HG02970 (cell line): ENCODE measurements around the gene HERPUD2.
"Not testable (repeated sequence)": the region's sequence is repeated elsewhere in the genome, so short reads cannot be mapped to it uniquely, and the experiment has no call there.

Experiments
- ATAC-seq: cut with Tn5 transposase; IDR thresholded peaks from one replicate; pipeline ENCODE4 v1.9.1; 2021; ENCODE audit warnings: mild to moderate bottlenecking, moderate library complexity, moderate number of reproducible peaks; ENCODE audit not compliant: unreplicated experiment, low FRiP score

The HERPUD2 gene

DNA sequence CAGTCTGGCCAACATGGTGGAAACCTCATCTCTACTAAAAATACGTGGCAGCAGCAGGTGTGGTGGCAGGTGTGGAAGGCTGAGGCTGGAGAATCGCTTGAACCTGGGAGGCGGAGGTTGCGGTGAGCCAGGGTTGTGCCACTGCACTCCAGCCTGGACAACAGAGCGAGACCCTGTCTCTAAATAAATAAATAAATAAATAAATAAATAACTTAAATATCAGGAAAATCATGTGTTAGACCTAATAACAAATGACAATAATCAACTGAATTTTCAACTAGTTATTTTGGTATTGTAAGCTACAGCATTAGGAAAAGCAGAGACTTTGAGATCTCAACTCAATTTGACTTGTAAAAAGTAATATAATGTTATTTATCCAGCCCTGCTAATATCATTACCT, 9.2 kb downstream of the HERPUD2 start:
- no peak for ATAC-seq

DNA sequence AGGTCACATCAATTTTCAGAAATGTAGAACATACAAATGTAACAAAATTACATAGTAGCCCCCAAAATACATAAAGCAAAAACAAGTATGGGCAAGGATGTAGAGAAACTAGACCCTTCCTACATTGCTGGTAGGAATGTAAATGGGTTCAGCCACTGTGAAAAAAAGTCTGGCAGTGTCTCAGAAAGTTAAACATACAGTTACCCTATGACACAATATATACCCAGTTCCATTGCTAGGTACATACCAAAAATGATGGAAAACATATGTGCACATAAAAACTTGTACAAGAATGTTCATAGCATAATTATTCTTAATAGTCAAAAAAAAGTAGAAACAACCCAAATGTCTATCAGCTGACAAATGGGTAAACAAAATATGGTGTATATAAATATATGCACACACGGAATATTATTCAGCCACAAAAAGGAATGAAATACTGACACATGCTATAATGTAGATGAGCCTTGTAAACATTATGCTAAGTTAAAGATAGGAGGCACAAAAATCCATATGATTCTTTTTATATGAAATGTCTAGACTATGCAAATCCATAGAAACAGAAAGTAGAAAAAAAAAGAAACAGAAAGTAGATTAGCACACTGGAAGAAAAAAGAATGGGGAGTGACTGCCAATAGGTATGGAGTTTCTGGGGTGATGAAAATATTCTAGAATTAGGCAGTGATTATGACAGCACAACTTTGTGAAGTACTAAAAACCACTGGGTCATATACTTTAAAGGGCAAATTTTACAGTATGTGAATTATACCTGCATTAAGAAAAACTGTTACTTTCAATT, 13.5 kb downstream of the HERPUD2 start:
- ATAC-seq: no peak

DNA sequence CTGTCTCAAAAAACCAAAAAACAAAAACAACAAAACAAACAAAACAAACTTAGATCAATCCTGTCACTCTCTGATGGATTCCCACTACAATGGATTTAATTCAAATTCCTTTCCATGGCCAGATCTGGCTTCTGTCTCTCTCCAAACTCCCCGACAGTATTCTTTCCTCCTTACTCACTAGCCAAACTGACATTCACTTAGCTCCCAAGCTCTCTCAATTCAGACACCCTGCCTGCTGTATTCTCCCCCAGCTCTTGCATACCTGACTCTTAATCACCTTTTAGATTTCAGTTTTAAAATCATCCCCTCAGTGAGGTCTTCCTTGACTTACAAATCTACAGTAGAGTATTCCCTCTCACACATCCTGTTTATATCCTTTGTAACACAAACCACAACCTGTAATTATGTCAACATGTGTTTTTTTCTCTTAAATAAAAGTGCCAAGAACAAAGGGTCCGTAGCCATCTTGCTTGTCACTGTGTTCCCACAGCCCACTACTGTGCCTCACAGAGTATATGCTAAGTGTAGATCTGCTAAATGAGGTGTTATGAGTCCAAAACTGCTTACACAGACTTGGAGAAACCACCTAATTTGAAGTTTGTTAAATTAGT, 14.4 kb downstream of the HERPUD2 start:
- no peak for ATAC-seq

GRCh38 chr7:35677582-35678356, 17.2 kb downstream of the HERPUD2 start:
- ATAC-seq: no peak

GRCh38 chr7:35676211-35676610, 18.7 kb downstream of the HERPUD2 start:
- ATAC-seq: no peak

DNA sequence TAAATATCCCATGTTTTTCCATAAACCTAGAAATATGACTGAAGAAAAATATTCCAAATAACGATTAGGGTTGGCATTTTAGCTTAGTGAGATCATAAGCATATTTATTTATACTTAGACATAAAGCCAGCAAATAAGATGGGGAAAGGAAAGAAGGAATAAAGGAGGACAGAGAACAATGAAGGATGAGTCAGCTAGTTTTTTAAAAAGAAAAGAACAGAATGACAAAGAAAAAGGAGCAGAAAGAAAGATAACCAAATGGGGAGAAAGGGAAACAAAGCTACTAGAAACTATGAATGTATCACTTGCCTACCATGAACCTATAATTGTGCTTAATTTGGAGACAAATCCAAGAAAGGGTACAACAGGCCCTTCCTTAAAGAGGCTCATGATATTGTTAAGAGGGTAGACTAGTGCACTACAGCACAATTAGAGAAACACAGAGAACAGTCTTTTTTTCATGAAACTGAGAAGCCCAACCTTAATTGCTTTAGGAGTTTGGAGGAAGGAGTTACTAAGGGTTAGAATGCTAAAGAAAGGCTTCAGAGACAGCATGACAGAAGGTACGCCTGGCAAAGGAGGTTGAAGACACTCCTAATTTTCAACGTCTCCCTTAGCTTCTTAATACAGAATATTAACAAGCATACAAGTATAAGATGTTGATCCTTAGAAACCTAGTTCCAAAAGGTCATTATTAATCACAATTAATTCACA, 23.9 kb downstream of the HERPUD2 start:
- no peak for ATAC-seq

DNA sequence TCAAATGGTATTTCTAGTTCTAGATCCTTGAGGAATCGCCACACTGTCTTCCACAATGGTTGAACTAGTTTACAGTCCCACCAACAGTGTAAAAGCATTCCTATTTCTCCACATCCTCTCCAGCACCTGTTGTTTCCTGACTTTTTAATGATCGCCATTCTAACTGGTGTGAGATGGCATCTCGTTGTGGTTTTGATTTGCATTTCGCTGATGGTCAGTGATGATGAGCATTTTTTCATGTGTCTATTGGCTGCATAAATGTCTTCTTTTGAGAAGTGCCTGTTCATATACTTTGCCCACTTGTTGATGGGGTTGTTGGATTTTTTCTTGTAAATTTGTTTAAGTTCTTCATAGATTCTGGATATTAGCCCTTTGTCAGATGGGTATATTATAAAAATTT, 34.5 kb downstream of the HERPUD2 start:
- ATAC-seq: not testable (repeated sequence)

GRCh38 chr7:35658606-35659201, 36.2 kb downstream of the HERPUD2 start:
- ATAC-seq: no peak

- no peak for ATAC-seq
Observed at GRCh38 chr7:35657125-35657524, 37.8 kb downstream of the HERPUD2 start.

- ATAC-seq: not testable (repeated sequence)
Observed at GRCh38 chr7:35654558-35654957, 40.4 kb downstream of the HERPUD2 start.

- ATAC-seq: no peak
Observed at GRCh38 chr7:35652124-35652523, 42.8 kb downstream of the HERPUD2 start.

GRCh38 chr7:35650751-35651150, 44.2 kb downstream of the HERPUD2 start:
- ATAC-seq: no peak

DNA sequence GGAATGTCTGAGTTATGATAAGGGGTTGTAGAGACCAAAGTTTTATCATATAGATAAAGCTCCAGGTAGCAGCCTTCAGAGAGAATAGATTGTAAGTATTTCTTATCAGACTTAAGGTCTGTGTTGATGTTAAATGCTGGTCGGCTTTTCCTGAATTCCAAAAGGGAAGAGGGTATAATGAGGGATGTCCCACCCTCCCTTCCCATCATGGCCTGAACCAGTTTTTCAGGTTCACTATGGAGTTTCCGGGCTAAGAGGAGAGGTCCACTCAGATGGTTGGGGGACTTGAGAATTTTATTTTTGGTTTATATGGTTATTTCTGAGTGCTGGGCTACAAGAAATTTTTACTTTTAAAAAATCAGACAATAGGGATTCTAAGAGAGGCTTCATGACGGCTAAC, 45.2 kb downstream of the HERPUD2 start:
- ATAC-seq: no peak

- no peak for ATAC-seq
Observed at GRCh38 chr7:35648367-35648766, 46.6 kb downstream of the HERPUD2 start.

DNA sequence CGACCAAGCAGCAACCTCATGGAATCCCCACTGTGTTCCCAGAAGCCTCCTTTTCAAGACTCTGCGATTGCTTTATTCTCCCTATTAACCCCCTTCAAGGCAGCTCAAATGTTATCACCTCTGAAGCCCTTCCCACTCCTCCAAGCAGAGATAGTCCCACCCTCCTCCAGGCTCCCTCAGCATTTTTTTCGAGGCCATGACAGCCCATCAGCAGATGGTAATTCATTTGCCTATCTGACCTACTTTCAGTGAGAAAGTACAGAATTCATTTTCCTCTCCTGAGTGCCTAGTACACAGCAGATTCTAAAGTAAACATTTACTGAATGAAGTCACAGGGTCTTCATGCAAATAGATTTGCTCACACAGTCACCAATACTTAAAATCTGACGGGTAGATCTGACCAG, 47.8 kb downstream of the HERPUD2 start:
- no peak for ATAC-seq

GRCh38 chr7:35646289-35647023, 48.5 kb downstream of the HERPUD2 start:
- ATAC-seq: no peak

- ATAC-seq: no peak
Observed at GRCh38 chr7:35645691-35646090, 49.2 kb downstream of the HERPUD2 start.

DNA sequence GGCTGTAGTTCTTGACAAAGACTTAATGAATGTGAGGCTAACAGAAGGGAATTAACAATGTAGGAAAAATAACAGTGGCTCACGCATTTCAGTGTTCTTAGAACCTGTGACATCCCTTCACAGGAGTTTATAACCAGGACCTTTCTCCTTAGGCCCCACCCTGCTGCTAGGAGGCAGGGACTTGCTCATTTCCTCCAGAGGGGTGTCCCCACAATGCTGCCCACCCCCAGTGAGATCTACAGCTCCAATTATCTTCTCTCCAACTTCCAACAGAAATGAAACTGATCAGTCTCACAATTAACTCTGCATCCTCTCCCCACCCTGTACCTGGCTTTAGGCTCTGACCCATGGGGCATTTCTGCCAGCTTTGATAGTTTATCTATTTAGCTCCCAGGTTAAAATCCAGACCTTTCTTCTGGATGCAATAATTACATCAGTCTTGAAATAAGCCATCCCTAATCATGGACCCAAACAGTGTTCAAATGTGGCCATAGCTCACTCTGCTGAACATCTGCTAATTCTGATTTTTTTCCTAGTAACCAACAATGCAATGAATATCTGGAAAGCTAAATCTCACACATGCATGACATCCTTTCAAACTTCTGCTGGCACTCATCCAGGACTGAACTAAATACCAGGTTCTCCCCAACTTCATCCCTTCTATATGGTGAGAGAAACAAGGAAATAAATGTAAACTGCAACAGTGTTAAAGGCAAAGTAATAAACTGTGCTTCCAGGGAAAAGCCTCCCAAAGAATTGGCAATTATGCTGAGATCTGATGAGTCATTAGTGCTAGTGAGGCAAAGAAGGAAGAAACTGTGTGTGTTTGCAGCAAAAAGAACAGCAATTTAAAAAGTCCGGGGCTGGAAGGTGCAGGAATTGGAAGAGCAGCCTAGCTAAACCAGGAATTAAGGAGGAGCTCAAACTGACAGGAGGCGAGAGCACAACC, 64.6 kb downstream of the HERPUD2 start:
- ATAC-seq: no peak
